Measurements from ENCODE around the gene APEX1.

APEX1 gene

DNA sequence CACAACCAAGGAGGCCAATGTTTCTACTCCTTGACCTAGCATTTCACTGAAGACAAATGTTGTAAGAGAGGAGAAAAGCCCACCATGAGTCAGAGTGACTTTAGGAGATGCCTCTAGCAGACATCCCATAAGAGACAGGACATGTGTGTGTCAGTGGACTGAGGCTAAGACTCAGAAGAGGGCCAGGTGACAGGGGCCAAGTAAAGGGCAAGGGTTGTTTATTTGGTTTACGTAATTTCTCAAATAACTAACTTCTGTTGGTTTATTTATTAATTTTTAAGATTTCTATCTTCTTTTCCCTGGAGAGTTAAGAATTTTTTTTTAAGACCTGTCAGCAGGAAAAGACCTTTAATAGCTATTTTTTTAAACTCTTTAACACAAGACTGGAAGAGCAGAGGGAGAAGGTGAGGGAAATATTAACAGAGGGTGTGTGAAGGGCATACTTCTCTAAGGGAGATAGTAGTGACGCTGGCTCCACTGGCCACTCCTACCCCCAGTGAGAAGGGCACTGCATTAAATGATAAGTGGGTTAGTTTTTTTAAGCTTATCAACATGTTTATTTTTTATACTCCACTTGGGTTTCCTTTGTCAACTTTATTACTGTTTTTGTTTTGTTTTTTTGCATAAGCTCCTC, 17.6 kb downstream of the APEX1 start:
- ATAC-seq: no peak
- TF ChIP-seq ZNF70 (CRISPR knock-in tag; IDR thresholded peaks at IDR 0.05) (no peak), PPARA (CRISPR knock-in tag; IDR thresholded peaks at IDR 0.05; ENCODE audit: borderline replicate concordance) (no peak), GLIS3 (CRISPR knock-in tag; IDR thresholded peaks at IDR 0.05) (no peak), ISL1 (CRISPR knock-in tag; IDR thresholded peaks at IDR 0.05) (no peak), ZFP3 (CRISPR knock-in tag; IDR thresholded peaks at IDR 0.05) (no peak), CSDC2 (CRISPR knock-in tag; IDR thresholded peaks at IDR 0.05) (no peak)
- TF ChIP-seq, protein P1, sequence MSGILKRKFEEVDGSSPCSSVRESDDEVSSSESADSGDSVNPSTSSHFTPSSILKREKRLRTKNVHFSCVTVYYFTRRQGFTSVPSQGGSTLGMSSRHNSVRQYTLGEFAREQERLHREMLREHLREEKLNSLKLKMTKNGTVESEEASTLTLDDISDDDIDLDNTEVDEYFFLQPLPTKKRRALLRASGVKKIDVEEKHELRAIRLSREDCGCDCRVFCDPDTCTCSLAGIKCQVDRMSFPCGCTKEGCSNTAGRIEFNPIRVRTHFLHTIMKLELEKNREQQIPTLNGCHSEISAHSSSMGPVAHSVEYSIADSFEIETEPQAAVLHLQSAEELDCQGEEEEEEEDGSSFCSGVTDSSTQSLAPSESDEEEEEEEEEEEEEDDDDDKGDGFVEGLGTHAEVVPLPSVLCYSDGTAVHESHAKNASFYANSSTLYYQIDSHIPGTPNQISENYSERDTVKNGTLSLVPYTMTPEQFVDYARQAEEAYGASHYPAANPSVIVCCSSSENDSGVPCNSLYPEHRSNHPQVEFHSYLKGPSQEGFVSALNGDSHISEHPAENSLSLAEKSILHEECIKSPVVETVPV (CRISPR knock-in tag; IDR thresholded peaks at IDR 0.05): no peak
- TF ChIP-seq, protein P2, sequence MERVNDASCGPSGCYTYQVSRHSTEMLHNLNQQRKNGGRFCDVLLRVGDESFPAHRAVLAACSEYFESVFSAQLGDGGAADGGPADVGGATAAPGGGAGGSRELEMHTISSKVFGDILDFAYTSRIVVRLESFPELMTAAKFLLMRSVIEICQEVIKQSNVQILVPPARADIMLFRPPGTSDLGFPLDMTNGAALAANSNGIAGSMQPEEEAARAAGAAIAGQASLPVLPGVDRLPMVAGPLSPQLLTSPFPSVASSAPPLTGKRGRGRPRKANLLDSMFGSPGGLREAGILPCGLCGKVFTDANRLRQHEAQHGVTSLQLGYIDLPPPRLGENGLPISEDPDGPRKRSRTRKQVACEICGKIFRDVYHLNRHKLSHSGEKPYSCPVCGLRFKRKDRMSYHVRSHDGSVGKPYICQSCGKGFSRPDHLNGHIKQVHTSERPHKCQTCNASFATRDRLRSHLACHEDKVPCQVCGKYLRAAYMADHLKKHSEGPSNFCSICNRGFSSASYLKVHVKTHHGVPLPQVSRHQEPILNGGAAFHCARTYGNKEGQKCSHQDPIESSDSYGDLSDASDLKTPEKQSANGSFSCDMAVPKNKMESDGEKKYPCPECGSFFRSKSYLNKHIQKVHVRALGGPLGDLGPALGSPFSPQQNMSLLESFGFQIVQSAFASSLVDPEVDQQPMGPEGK (CRISPR knock-in tag; IDR thresholded peaks at IDR 0.05; ENCODE audit: borderline replicate concordance): no peak

DNA sequence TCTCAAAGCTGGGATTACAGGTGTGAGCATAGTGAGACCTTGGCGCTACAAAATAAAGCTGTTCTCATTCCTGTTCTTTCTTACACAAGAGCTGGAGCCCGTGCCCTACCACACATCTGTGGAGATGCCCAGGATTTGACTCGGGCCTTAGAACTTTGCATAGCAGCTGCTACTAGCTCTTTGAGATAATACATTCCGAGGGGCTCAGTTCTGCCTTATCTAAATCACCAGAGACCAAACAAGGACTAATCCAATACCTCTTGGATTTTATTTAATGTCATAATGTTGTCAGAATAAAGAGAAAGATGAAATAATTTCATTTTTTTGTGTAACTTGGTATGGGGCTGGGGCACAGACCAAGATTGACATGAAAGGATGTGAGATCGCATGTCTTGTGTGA, 21.8 kb downstream of the APEX1 start:
- no peak for ATAC-seq
- TF ChIP-seq, protein P3, sequence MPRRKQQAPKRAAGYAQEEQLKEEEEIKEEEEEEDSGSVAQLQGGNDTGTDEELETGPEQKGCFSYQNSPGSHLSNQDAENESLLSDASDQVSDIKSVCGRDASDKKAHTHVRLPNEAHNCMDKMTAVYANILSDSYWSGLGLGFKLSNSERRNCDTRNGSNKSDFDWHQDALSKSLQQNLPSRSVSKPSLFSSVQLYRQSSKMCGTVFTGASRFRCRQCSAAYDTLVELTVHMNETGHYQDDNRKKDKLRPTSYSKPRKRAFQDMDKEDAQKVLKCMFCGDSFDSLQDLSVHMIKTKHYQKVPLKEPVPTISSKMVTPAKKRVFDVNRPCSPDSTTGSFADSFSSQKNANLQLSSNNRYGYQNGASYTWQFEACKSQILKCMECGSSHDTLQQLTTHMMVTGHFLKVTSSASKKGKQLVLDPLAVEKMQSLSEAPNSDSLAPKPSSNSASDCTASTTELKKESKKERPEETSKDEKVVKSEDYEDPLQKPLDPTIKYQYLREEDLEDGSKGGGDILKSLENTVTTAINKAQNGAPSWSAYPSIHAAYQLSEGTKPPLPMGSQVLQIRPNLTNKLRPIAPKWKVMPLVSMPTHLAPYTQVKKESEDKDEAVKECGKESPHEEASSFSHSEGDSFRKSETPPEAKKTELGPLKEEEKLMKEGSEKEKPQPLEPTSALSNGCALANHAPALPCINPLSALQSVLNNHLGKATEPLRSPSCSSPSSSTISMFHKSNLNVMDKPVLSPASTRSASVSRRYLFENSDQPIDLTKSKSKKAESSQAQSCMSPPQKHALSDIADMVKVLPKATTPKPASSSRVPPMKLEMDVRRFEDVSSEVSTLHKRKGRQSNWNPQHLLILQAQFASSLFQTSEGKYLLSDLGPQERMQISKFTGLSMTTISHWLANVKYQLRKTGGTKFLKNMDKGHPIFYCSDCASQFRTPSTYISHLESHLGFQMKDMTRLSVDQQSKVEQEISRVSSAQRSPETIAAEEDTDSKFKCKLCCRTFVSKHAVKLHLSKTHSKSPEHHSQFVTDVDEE (CRISPR knock-in tag; IDR thresholded peaks at IDR 0.05): no peak
- TF ChIP-seq ESRRG (CRISPR knock-in tag; IDR thresholded peaks at IDR 0.05): no peak
- no peak for TF ChIP-seq OSR1 (CRISPR knock-in tag; IDR thresholded peaks at IDR 0.05)
- TF ChIP-seq TOX (CRISPR knock-in tag; IDR thresholded peaks at IDR 0.05; ENCODE audit: borderline replicate concordance): no peak
- TF ChIP-seq TCF4 (CRISPR knock-in tag; IDR thresholded peaks at IDR 0.05; ENCODE audit: borderline replicate concordance): no peak

DNA sequence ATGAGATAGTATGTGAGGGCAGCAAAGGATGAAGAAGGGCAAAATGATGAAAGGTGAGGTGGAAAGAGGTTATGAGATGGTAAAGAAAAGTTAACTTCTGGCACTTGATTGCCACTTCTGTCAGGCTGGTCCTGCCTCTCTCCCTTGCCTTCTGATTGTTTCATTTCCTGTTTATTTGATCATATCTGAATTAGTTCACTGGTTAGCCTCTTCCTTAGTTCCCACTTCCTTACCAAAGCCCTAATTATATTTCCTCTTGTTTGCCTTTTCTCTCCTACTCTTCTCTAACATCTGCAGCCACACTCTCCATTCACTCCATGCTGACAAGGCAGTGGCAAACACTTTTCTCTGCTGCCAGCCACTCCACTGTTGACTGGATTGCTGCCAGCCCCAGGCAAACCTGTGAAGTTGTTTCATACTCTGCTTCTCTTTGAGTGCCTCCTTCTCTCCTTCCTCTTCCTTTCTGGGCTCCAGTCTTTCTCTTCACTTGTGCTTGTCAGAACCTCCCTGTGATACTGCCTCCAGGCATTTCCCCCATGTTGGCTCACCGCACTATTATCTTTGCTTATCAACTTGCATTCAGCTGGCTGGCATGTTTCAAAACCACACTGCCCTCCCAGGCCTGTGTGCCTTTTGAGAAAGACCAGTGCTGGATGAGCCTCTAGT, 22.3 kb downstream of the APEX1 start:
- TF ChIP-seq, protein P4, sequence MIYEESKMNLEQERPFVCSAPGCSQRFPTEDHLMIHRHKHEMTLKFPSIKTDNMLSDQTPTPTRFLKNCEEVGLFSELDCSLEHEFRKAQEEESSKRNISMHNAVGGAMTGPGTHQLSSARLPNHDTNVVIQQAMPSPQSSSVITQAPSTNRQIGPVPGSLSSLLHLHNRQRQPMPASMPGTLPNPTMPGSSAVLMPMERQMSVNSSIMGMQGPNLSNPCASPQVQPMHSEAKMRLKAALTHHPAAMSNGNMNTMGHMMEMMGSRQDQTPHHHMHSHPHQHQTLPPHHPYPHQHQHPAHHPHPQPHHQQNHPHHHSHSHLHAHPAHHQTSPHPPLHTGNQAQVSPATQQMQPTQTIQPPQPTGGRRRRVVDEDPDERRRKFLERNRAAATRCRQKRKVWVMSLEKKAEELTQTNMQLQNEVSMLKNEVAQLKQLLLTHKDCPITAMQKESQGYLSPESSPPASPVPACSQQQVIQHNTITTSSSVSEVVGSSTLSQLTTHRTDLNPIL (CRISPR knock-in tag; IDR thresholded peaks at IDR 0.05; ENCODE audit: low read depth): no peak
- TF ChIP-seq TCF4 (CRISPR knock-in tag; IDR thresholded peaks at IDR 0.05; ENCODE audit: borderline replicate concordance) (peak; percentile 56; the same call in 1 of the 2 replicates), TOX (CRISPR knock-in tag; IDR thresholded peaks at IDR 0.05; ENCODE audit: borderline replicate concordance) (no peak), SNAI2 (CRISPR knock-in tag; IDR thresholded peaks at IDR 0.05) (no peak), ZNF70 (CRISPR knock-in tag; IDR thresholded peaks at IDR 0.05) (no peak)
- TF ChIP-seq, protein P3 (CRISPR knock-in tag; IDR thresholded peaks at IDR 0.05): no peak
- peak; percentile 44 for ATAC-seq

DNA sequence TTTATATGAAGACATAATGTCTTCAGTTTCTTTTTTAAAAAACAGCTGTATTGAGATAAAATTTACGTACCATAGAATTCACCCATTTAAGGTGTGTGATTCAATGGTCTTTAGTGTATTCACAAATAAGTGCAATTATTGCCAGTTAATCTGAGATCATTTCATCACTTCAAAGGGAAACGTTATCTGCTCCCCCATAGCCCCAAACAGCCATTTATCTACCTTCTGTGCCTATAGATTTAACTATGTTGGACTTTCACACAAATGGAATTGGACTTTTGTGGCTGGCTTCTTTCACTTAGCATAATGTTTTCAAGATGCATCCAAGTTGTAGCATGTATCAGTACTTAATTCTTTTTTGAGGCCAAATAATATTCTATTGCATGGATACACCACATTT, 23.9 kb downstream of the APEX1 start:
- ATAC-seq: no peak
- no peak for TF ChIP-seq TOX (CRISPR knock-in tag; IDR thresholded peaks at IDR 0.05; ENCODE audit: borderline replicate concordance)
- TF ChIP-seq, protein P1 (CRISPR knock-in tag; IDR thresholded peaks at IDR 0.05): no peak
- TF ChIP-seq ZNF70 (CRISPR knock-in tag; IDR thresholded peaks at IDR 0.05): no peak
- no peak for TF ChIP-seq ZC3H10 (CRISPR knock-in tag; IDR thresholded peaks at IDR 0.05)
- no peak for TF ChIP-seq ARNTL (CRISPR knock-in tag; IDR thresholded peaks at IDR 0.05; ENCODE audit: borderline replicate concordance, low read depth)
- no peak for TF ChIP-seq BACH2 (CRISPR knock-in tag; IDR thresholded peaks at IDR 0.05; ENCODE audit: borderline replicate concordance)
- TF ChIP-seq ZNF8 (CRISPR knock-in tag; IDR thresholded peaks at IDR 0.05): no peak
- TF ChIP-seq, protein P2 (CRISPR knock-in tag; IDR thresholded peaks at IDR 0.05; ENCODE audit: borderline replicate concordance): no peak
- TF ChIP-seq CSDC2 (CRISPR knock-in tag; IDR thresholded peaks at IDR 0.05): no peak
- no peak for TF ChIP-seq SNAI2 (CRISPR knock-in tag; IDR thresholded peaks at IDR 0.05)
- TF ChIP-seq ESRRG (CRISPR knock-in tag; IDR thresholded peaks at IDR 0.05): no peak
- no peak for TF ChIP-seq ZFP30 (CRISPR knock-in tag; IDR thresholded peaks at IDR 0.05)
- no peak for TF ChIP-seq RARB (CRISPR knock-in tag; IDR thresholded peaks at IDR 0.05)

All from SK-N-SH treated with all-trans-retinoic acid at 6 μM for 48 hours (cell line).